H1 (cell line): ENCODE results near the gene NID1. TPM values are rescaled to one million over a fixed set of nuclear protein-coding genes. Genes with fewer than 3 reads are reported as not detected.

Experiments
- EGR1 ChIP-seq: IDR thresholded peaks from 2 replicates; pipeline ENCODE4 v1.6.1; 2011; ENCODE audit warnings: low read depth, low read length, borderline replicate concordance
- NRF1 ChIP-seq: IDR thresholded peaks from 2 replicates; pipeline ENCODE4 v1.6.1; 2011; ENCODE audit warnings: mild to moderate bottlenecking, low read depth, low read length, improper control_type of control experiment
- polyA plus RNA-seq, 7 experiments: library from polyadenylated mRNA; depleted of rRNA in 3 of 7; stranded (reverse) in 5 of 7; unstranded in 2 of 7; fragments of >200 nt in 5 of 7; fragments of 200-250 nt in 2 of 7; gene quantifications; 1 replicate in 5 of 7; 2 replicates in 1 of 7; 4 replicates in 1 of 7; pipeline versions ENCODE4 v1.2.1 to v1.2.3, GENCODE V29; 2011 to 2013; ENCODE audit warnings: missing spikeins in 2 of 7, mixed read lengths in 2 of 7
- total RNA-seq: library from RNA; stranded (reverse); fragmentation: NEBNext Ultra II Directional; extraction: Animal tissue kit (Norgen Biotek cat#: 25700); gene quantifications from 2 replicates; pipeline ENCODE4 v1.2.1, GENCODE V29; 2021

The NID1 gene
- total and polyA plus RNA-seq, 2 of the 8 experiments (the other 6 are each of a cell fraction or from before 2014, with no cell fraction given): 20.9 to 25.4 TPM

- TF ChIP-seq NRF1 (no peak), EGR1 (no peak)
Observed at GRCh38 chr1:236091933-236092318, 27.0 kb upstream of the NID1 start (continued).
